GM20431 (cell line): ENCODE data around the gene CLTB.

Source experiments
- in situ Hi-C: fragments of 300-500 bp; cut with MseI, MboI; formaldehyde crosslinking; loops from one replicate; pipeline ENCODE4 v1.15.0; 2020; ENCODE audit warnings: low sequenced_read_pairs; ENCODE audit not compliant: unreplicated experiment

CLTB gene

DNA sequence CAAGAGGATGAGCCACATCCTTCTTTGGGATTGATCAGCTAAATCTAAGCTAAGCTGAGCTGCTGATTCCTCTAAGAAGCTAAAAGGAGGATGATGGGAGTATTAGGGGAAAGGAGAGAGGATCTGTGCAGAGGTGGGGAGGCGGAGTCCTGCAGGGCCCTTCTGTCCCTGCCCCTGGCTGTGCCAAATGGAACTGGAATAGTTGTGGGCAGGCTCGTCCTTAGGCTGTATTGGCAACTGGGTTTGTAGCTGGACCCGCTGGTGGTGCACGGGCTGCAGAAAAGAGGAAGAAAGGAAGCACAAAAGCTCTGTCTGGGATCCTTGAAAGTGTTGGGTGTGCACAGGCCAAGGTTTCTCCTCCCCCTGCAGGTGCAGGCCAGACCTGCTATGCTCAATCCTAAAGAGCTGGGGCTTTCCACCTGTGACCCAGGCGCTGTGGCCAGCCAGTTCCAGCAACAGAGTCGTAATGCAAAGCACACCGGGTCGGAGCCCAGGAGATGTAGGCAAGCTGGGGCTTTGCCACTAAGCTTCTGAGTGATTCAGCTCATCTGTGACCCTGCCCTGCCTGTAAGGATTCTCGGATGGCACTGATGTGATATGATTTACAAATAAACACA lies 9.8 kb downstream of the CLTB start:
- in situ Hi-C loops: no loop called here

DNA sequence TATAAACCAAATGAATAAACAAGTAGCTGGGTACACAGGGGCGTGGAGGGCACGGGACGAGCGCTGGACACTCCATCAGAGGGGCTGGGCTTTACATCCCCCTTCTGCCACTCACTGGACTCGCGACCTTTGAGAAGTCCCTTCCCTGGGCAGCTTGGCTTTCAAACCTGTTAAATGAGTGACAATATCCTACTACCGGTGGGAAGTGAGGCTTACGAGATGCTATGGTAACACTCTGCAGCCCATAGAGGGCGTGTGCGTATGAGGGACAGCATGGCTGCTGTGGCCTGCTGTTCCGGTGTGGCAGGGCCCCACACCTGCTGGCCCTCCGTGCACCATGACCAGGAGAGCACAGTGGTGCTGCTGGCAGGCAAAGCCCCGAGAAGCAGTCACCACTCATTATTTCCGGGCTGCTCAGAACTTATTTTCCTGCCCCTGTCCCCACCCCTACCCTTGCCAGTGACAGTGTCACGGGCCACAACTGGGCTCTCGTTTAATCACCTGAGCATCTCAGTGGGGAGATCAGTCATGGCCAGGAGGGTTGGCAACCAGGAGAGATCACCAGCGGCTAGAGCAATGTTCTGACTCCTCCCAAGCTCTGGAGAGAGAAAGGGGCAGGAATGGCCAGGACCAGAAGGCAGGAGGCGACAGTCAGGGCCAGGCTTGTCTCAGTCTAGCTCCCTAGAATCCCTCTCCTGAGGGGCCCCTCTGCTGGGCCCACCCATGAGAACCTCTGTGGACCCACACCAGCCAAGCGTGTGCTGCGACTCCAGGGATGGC lies 10.5 kb downstream of the CLTB start:
- in situ Hi-C loops: no loop called here

DNA sequence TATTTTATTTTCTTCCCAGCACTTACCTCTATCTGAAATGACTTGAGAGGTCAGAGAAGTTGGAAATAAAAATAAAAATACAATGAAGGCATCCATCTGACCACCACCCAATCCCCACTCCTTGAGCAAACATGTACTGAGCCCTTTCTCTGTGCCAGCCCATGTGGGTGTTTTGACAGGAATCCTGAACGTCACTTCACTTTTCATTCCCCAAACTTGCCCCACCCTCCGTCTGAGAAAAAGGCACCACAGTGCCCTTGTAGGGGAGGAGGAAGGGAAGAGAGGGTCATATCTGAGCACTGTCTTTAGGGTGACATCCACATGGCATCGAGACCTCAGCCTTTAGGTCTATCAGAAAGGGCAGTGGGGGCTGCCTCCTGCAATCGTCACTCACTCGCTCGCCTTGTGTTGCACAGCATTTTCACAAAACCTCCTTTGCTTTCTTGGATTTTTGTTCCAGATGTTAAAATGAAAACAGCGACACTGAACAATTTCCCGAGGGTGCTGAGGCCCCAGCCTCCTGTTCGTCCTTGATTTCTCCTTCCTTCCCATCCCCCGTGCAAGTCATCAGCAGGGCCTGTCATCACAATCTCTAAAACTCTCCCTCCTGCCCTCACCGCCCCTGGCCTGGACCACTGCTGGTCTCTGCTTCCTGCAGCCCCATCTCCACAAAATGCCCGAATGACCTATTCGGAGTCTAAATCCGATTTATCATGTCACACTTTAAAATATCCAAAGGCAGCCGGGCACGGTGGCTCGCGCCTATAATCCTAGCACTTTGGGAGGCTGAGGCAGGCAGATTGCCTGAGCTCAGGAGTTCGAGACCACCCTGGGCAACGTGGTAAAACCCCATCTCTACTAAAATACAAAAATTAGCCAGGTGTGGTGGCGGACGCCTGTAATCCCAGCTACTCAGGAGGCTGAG lies 14.8 kb downstream of the CLTB start:
- in situ Hi-C loops: no loop called here

DNA sequence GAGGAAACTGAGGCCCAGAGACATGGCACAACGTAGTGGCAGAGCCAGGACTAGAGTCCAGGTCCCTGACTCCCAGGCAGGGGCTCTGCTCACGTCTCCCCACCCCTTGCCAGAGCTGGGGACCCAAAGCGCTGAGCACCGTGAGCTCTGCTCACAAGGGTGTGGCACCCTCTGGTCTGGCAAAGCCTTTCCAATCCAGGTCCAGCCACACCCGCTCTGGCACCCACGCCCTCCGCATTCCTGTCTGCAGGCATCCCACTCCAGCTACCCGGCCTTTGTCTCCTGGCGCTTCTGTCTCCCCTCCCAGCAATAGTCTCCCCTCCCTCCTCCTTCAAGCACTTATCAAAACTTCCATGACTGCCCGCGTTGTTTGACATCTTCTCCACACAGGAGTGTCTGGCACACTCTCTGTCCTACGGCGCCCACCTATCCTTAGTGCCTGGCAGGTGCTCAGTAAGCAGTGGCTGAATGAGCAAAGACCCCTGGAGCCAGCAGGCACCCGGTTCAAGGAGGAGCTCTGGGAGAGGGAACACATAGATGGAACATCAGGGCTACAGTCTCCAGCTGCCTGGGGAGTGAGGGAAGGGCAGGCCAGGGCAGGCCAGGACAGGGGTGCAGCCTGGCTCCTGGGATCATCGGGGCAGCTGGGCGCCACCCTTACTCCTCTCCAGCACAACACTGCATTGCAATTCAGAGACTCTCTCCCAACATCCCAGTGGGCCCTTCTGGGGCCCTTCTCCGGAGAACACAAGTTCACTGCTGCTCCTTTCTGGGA lies 15.8 kb downstream of the CLTB start:
- in situ Hi-C loops: no loop called here

DNA sequence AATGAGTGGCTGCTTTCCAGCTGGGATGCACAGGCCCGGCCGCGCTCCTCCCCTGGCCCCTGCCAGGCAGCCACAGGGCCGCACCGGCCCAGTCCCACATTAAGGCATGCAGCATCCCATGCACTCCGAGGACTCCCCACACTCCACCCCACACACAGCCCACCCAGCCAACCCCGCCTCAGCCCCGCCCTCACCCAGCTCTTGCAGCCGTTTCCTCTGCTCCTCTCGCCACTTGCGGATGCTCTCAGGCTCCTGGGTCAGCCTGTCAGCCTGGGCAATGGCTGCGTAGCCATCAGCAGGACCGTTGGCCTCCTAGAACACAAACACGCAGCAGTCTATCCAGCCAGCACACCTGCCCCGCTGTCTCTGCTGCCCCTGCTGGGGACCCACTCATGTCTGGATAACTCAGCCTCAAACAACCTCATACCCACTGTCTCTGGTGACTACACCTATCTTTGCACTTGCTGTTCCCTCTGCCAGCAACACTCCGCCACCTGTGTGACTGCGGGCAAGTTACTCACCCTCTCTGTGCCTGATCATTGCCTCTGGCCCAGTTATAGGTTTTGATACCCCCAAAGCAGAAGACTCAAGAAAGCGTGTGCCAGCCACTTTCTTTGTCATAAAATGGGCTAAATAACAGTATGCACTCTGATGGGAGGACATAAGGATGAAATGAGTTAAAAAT lies 18.5 kb downstream of the CLTB start:
- in situ Hi-C loops: no loop called here

DNA sequence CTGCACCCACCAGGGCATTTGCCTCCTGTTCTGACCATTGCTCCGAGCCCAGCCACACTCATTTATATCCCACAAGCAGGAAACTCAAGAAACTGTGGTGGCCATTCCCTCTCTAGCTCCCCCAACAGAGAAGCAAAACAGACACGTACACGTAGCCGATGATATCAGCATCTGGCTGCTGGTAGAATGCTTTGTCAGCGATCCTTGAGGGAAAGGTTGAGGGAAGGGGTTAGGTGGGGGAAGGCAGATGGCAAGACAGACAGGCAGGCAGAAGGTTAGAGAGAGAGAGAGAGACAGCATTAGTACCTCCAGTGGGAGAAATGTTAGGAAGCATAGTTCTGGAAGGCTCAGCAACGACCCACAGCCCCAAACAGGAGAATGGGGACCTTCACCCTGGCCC lies 20.0 kb downstream of the CLTB start:
- in situ Hi-C loops: no loop called here

DNA sequence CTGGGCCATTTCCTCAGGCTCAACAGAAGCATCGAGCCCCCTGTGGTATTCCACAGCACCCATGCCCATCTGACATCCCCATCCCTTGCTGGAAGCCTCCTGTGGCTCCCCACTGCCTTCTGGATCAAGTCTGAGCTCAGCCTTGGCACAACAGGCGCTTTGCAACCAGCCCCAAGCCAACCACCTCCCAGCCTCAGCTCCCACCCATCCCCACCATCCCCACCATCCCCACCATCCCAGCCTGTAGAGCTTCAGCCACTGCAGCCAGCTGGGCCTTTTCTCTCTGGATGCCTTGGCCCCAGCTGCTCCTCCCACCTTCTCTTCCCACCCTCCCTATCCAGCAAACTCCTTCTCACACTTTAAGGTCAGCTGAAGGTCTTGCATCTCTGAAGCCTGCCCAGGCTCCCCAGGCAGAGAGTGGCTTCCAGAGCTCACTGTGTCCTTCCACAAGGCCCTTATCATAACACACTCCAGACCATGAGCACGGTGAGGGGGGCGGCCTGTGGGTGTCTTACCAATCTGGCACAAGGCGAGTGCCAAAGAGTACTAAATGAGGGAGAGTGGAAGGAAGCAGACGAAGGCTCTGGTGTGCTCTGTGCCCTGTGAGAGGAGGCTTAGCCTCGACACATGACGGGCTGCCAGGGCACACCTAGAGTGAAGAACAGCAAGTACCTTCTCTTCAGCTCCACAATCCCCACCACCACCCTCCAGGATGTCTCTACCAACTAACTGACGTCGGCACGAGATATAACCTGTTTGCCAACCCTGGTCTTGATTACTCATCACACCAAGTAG lies 21.3 kb downstream of the CLTB start:
- in situ Hi-C loops: no loop called here

DNA sequence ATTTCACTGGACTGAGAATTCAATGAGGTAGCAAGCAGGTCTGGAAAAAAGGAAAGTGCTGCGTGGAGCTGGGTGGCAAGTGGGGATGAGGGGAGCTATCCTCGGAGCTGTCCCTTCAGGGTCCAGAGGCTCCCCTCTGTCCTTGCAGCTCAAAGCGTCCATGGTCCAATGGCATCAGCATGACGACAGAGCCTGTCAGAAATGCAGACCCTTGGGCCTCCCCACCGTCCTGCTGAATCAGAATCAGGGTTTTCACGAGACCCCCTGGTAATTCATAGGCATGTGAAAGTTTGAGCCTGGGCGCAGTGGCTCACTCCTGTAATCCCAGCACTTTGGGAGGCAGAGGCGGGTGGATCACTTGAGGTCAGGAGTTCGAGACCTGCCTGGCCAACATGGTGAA lies 22.2 kb downstream of the CLTB start:
- in situ Hi-C loops: no loop called here

DNA sequence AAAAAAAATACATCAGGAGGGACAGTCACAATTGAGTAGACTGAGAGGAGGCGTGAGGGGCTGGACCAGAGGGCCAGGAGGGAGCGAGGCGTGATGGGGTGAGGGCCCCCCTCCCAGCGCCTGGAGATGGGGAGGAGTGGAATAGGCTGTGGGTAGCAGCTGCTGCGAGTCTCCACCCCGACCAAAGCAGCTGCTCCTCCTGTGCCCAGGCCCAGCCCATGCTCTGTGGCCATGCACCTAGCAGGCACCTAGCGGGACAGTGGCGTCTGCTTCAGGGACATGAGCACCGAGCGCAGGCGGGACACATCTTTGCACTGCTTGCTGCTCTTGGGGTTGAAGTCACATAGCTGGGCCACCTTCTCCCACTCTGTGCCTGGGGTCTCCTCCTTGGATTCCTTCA lies 23.8 kb downstream of the CLTB start:
- in situ Hi-C loops: no loop called here

DNA sequence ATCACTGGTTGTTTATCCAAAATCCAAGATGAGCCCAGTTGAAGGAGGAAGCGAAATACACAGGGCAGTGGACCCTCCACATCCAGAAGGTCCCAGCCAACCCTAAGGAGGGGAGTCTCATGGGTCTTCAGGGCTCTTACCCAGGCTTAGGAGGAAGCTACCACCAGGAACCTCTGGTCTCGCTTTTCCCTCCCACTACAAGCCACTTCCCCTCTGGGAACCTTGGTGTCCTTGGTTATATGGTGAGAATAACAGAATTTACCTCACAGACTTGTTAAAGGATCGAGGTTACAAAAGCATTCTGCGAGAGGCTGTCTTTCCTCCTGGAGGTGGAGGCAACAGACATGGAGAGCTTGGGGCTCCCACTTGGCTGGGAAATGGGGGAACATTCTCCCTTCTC lies 24.3 kb downstream of the CLTB start:
- in situ Hi-C loops: no loop called here

DNA sequence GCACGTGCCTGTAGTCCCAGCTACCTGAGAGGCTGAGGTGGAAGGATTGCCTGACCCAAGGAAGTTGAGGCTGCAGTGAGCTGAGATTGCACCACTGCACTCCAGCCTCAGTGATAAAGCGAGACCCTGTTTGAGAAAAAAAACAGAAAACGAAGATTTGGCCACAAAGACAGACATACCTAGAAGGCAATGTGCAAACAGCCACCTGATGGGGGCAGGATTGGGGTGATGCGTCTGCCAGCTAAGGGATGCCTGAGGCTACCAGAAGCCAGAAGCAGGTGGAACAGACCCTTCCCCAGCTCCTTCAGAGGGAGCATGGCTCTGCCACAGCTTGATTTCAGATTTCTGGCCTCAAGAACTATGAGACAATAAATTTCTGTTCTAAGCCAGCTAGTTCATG lies 24.9 kb downstream of the CLTB start:
- in situ Hi-C loops: no loop called here

DNA sequence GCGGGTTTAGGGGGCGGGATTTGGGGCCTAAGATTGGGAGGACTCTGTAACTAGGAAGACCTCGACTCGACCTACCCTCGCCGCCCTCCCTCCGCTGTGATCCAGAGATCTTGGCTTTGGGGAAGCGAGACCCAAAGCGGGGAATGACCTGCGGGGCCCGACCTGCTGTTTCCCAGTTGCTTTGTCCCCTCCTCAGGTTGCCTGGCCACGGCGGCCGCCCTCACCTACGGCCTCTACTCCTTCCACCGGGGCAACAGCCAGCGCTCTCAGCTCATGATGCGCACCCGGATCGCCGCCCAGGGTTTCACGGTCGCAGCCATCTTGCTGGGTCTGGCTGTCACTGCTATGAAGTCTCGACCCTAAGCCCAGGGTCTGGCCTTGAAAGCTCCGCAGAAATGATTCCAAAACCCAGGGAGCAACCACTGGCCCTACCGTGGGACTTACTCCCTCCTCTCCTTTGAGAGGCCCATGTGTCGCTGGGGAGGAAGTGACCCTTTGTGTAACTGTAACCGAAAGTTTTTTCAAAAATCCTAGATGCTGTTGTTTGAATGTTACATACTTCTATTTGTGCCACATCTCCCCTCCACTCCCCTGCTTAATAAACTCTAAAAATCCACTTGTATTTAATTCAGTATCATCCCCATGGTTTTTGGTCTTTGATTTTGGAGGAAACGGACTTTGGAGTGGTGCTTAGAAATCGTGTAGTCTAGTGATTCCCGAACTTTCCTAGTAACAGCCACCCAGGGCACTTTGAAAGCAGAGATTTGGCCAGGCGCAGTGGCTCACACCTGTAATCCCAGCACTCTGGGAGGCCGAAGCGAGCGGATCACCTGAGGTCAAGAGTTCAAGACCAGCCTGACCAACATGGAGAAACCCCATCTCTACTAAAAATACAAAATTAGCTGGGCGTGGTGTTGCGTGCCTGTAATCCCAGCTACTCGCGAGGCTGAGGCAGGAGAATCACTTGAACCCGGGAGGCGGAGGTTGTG lies 26.9 kb downstream of the CLTB start:
- in situ Hi-C loops: no loop called here

DNA sequence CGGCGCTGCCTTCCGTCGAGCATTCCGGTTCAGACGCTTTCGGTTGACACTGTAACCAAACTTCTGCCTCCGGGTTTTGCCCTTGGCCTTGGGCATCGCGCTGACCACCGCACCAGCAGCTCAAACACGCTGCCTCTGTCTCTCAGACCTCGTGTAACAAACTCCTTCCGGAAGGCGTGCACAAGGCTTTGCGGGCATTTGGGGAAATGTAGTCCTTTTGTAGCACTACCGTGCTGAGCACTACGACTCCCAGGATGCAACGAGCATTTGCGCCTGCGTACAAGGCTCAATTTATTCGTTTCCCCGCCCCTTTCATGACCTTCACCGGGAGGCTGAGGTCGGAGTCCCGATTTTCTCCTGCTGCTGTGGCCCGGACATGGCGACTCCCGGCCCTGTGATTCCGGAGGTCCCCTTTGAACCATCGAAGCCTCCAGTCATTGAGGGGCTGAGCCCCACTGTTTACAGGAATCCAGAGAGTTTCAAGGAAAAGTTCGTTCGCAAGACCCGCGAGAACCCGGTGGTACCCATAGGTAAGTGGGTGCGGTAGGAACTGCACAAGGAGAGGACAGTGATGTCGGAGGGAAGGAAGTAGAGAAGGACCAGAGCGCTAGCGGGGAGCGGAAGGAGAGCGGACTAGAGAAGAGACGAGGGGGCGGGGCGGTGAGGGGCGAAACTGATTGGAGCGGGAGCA lies 27.8 kb downstream of the CLTB start, which contains the start of the genes HIGD2A and NOP16:
HIGD2A (plus strand) TSS at position 308 of the 691 bp plus-strand sequence; CDS start at position 377, 69 bp downstream.
NOP16 (minus strand) TSS at position 155 of the 691 bp plus-strand sequence; CDS start at position 96, 59 bp downstream.
- in situ Hi-C loops: no loop called here

DNA sequence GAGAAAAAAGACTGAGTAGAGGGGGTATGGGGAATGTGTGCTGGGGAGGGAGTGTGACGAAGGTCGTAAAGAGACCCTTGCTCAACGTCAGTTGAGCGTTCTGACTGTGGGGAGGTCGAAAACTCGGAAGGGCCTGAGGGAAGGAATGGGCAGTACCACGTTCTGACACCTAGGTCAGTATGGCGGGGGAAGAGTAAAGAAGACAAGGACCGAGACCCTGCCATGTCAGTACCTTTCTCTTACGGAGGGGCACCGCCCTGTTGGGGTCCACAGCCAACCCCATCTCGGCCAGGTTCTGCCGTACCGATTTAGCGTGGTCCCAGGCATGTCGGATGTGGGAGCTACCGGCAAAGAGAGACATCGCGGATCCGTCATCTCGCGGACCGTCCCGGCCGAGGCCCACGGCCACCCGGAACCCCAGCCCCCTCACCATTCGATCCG lies 28.3 kb downstream of the CLTB start:
- in situ Hi-C loops: no loop called here

DNA sequence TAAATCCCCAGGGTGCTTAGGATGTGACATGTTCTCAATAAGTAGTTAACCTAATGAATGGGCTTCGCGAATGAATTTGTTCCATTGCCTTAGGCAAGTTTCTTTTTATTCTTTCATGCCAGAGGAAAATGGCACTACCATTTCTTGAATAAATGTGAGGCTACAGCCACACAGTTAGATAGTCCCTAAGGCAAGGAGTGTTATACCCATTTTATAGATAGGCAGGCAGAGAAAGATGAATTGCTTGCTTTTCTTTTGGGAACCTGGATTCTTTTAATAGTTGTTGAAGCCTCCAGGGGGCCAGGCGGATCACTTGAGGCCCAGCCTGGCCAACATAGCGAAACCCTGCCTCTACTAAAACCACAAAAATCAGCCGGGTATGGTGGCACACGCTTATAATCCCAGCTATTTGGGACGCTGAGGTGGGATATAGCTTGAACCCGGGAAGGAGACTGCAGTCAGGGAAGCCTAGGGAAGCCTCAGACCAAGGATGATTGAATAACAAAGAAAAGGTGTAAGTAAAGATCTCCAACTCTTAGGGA lies 28.9 kb downstream of the CLTB start:
- in situ Hi-C loops: no loop called here

DNA sequence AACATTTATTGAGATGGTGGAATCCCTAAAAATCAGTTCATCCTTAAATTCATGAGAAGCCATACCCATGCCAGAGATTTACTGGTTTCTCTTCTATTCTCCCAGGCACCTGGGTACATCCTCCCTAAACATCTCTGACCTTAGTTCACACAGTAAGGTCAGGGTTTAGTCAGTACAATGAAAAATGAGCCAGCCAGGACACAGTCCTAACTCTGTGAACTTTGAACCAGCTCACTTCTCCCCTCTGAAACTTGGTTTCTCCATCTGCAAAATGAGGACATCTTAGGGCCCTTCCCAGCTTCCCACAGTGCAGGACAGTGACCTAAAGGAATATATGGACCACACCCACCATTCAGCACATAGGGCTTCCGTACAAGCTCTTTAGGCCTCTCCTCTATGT lies 29.8 kb downstream of the CLTB start:
- in situ Hi-C loops: no loop called here

DNA sequence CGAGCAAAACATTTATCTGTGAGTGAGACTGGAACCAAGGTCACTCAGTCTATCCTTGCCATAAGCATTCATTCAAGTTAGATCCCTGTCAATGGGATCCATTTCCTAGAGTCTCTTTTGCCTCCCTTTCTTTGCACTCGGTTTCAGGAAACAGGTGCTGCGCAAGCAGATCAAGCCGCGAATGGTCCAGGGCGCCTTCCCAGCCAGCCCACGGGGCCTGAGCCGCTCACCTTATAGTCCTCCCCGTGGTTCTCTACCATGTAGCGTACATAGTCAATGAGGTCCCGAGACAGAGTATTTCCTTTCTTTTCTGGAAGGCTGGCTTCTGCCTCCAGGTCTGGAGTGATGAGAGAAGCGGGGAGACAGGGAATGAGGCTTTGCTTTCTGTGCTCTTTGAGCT lies 31.3 kb downstream of the CLTB start:
- in situ Hi-C loops: no loop called here
